SK-N-SH treated with all-trans-retinoic acid at 6 μM for 48 hours (cell line): ENCODE data around the gene GALNT1.

Source experiments
- ARNTL ChIP-seq: fragments of 450-650 bp; formaldehyde crosslinking; IDR thresholded peaks from 2 replicates; pipeline ENCODE4 v1.5.0; 2020; ENCODE audit warnings: low read depth, mild to moderate bottlenecking, moderate library complexity, borderline replicate concordance
- PPARA ChIP-seq: fragments of 250-450 bp; sonication (Bioruptor Pico); IDR thresholded peaks from 2 replicates; pipeline ENCODE4 v1.5.0; 2020; ENCODE audit warnings: mild to moderate bottlenecking, borderline replicate concordance
- RARB ChIP-seq: fragments of 250-450 bp; sonication (Bioruptor Pico); IDR thresholded peaks from 2 replicates; pipeline ENCODE4 v1.8.0; 2021; ENCODE audit warnings: mild to moderate bottlenecking, moderate library complexity
- SNAI2 ChIP-seq: fragments of 250-450 bp; sonication (Bioruptor Pico); IDR thresholded peaks from 2 replicates; pipeline ENCODE4 v1.5.0; 2020; ENCODE audit warnings: mild to moderate bottlenecking, moderate library complexity
- TCF4 ChIP-seq: fragments of 250-450 bp; sonication (Bioruptor Pico); IDR thresholded peaks from 2 replicates; pipeline ENCODE4 v1.8.0; 2021; ENCODE audit warnings: mild to moderate bottlenecking, moderate library complexity, borderline replicate concordance
- ZFP3 ChIP-seq: fragments of 250-450 bp; sonication (Bioruptor Pico); IDR thresholded peaks from 2 replicates; pipeline ENCODE4 v1.5.0; 2020; ENCODE audit warnings: mild to moderate bottlenecking, moderate library complexity
- ZFP30 ChIP-seq: fragments of 450-650 bp; formaldehyde crosslinking; IDR thresholded peaks from 2 replicates; pipeline ENCODE4 v1.5.0; 2022; ENCODE audit warnings: mild to moderate bottlenecking, moderate library complexity
- ZNF565 ChIP-seq: fragments of 450-650 bp; formaldehyde crosslinking; conservative IDR thresholded peaks from 2 replicates; pipeline ENCODE4 v1.5.0; 2020; ENCODE audit warnings: low read depth, mild to moderate bottlenecking, moderate library complexity
- ZNF70 ChIP-seq: fragments of 450-650 bp; formaldehyde crosslinking; IDR thresholded peaks from 2 replicates; pipeline ENCODE4 v1.5.0; 2020; ENCODE audit warnings: mild to moderate bottlenecking, moderate library complexity
- ZNF8 ChIP-seq: fragments of 450-650 bp; formaldehyde crosslinking; IDR thresholded peaks from 2 replicates; pipeline ENCODE4 v1.5.0; 2020; ENCODE audit warnings: mild to moderate bottlenecking, moderate library complexity
- TF ChIP-seq, protein P1 (sequence below): fragments of 250-450 bp; sonication (Bioruptor Pico); IDR thresholded peaks from 2 replicates; pipeline ENCODE4 v1.8.0; 2021; ENCODE audit warnings: low read depth, mild to moderate bottlenecking, moderate library complexity, borderline replicate concordance
- TF ChIP-seq, protein P2 (sequence below): fragments of 250-450 bp; sonication (Bioruptor Pico); IDR thresholded peaks from 2 replicates; pipeline ENCODE4 v1.8.0; 2020; ENCODE audit warnings: mild to moderate bottlenecking, moderate library complexity, borderline replicate concordance
- TF ChIP-seq, protein P3 (sequence below): fragments of 250-450 bp; sonication (Bioruptor Pico); IDR thresholded peaks from 2 replicates; pipeline ENCODE4 v1.5.1; 2021; ENCODE audit warnings: mild to moderate bottlenecking, moderate library complexity

DNA sequence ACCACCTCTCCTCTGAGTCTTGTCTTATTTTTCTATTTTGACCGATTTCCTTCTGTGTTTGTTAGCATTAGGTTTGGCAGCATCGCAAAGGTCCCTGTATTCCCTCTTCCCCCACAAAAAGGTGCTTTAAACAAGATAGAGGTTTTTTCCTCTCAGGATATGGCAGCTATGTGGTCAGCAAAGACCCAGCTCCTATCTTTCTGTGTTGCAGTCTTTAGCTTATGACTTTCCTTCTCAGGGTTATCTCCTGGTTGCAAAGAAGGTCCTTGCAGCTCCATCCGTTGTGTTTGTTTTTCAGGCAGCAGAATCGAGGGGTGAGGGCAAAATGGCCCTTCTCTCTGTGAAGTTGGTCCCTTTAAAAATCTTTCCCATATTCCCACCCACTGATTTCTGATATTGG, 38.4 kb downstream of the GALNT1 start:
- TF ChIP-seq ZNF565, result no peak
- TF ChIP-seq PPARA (CRISPR knock-in tag), result no peak
- TF ChIP-seq, protein P1, sequence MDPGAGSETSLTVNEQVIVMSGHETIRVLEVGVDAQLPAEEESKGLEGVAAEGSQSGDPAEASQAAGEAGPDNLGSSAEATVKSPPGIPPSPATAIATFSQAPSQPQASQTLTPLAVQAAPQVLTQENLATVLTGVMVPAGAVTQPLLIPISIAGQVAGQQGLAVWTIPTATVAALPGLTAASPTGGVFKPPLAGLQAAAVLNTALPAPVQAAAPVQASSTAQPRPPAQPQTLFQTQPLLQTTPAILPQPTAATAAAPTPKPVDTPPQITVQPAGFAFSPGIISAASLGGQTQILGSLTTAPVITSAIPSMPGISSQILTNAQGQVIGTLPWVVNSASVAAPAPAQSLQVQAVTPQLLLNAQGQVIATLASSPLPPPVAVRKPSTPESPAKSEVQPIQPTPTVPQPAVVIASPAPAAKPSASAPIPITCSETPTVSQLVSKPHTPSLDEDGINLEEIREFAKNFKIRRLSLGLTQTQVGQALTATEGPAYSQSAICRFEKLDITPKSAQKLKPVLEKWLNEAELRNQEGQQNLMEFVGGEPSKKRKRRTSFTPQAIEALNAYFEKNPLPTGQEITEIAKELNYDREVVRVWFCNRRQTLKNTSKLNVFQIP (CRISPR knock-in tag), result no peak
- TF ChIP-seq ZNF70 (CRISPR knock-in tag), result no peak
- TF ChIP-seq, protein P2, sequence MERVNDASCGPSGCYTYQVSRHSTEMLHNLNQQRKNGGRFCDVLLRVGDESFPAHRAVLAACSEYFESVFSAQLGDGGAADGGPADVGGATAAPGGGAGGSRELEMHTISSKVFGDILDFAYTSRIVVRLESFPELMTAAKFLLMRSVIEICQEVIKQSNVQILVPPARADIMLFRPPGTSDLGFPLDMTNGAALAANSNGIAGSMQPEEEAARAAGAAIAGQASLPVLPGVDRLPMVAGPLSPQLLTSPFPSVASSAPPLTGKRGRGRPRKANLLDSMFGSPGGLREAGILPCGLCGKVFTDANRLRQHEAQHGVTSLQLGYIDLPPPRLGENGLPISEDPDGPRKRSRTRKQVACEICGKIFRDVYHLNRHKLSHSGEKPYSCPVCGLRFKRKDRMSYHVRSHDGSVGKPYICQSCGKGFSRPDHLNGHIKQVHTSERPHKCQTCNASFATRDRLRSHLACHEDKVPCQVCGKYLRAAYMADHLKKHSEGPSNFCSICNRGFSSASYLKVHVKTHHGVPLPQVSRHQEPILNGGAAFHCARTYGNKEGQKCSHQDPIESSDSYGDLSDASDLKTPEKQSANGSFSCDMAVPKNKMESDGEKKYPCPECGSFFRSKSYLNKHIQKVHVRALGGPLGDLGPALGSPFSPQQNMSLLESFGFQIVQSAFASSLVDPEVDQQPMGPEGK (CRISPR knock-in tag), result no peak
- TF ChIP-seq RARB (CRISPR knock-in tag), result no peak
- no peak for TF ChIP-seq ARNTL
- TF ChIP-seq SNAI2 (CRISPR knock-in tag), result no peak
- TF ChIP-seq TCF4 (CRISPR knock-in tag), result no peak
- no peak for TF ChIP-seq ZNF8
- TF ChIP-seq, protein P3, sequence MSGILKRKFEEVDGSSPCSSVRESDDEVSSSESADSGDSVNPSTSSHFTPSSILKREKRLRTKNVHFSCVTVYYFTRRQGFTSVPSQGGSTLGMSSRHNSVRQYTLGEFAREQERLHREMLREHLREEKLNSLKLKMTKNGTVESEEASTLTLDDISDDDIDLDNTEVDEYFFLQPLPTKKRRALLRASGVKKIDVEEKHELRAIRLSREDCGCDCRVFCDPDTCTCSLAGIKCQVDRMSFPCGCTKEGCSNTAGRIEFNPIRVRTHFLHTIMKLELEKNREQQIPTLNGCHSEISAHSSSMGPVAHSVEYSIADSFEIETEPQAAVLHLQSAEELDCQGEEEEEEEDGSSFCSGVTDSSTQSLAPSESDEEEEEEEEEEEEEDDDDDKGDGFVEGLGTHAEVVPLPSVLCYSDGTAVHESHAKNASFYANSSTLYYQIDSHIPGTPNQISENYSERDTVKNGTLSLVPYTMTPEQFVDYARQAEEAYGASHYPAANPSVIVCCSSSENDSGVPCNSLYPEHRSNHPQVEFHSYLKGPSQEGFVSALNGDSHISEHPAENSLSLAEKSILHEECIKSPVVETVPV (CRISPR knock-in tag), result no peak
- TF ChIP-seq ZFP30 (CRISPR knock-in tag), result no peak
- TF ChIP-seq ZFP3 (CRISPR knock-in tag), result no peak
